Islet precursor cell (in vitro differentiated cells): ENCODE measurements around the gene SMIM27.
"Not testable (repeated sequence)": the region's sequence is repeated elsewhere in the genome, so short reads cannot be mapped to it uniquely, and the experiment has no call there.

Source experiments
- DNase-seq: peaks from one replicate; pipeline ENCODE4 v3.0.0-alpha.2; 2018

SMIM27 gene

GRCh38 chr9:32552172-32552872 lies at the start of gene SMIM27, which contains the start of gene TOPORS:
SMIM27 (plus strand) TSS chr9:32552327; CDS start chr9:32552435, 108 bp downstream.
TOPORS (minus strand) TSS chr9:32552586; CDS start chr9:32552436, 150 bp downstream.
- DNase-seq = peak; percentile 94

- DNase-seq = peak; percentile 81
These were observed 49.7 kb upstream of the SMIM27 start for GRCh38 chr9:32502464-32502863.

GRCh38 chr9:32503008-32503407 lies 49.1 kb upstream of the SMIM27 start:
- DNase-seq = no peak

- no peak for DNase-seq
These were observed 43.4 kb upstream of the SMIM27 start for GRCh38 chr9:32508728-32509127.

GRCh38 chr9:32516241-32516640 lies 35.9 kb upstream of the SMIM27 start:
- DNase-seq = no peak

GRCh38 chr9:32518276-32518675 lies 33.9 kb upstream of the SMIM27 start:
- DNase-seq = no peak

- DNase-seq = no peak
These were observed 28.2 kb upstream of the SMIM27 start for GRCh38 chr9:32523910-32524309.

GRCh38 chr9:32524558-32524891 lies 27.6 kb upstream of the SMIM27 start:
- not testable (repeated sequence) for DNase-seq

GRCh38 chr9:32524892-32525708 lies 27.0 kb upstream of the SMIM27 start:
- no peak for DNase-seq

- no peak for DNase-seq
These were observed 26.5 kb upstream of the SMIM27 start for GRCh38 chr9:32525709-32526030.

GRCh38 chr9:32526041-32526706 lies 26.0 kb upstream of the SMIM27 start, which contains the start of gene RIGI:
RIGI (minus strand) TSS chr9:32526196; CDS start chr9:32526166, 30 bp downstream.
- peak; percentile 88 for DNase-seq

GRCh38 chr9:32526707-32527048 lies 25.4 kb upstream of the SMIM27 start:
- DNase-seq = no peak

GRCh38 chr9:32533336-32533735 lies 18.8 kb upstream of the SMIM27 start:
- DNase-seq = no peak

GRCh38 chr9:32533816-32534215 lies 18.3 kb upstream of the SMIM27 start:
- DNase-seq = no peak

- no peak for DNase-seq
These were observed 9.1 kb upstream of the SMIM27 start for GRCh38 chr9:32543047-32543446.

GRCh38 chr9:32545884-32546283 lies 6.2 kb upstream of the SMIM27 start:
- no peak for DNase-seq

- not testable (repeated sequence) for DNase-seq
These were observed 3.9 kb upstream of the SMIM27 start for GRCh38 chr9:32548213-32548612.

GRCh38 chr9:32550150-32550561 lies 2.0 kb upstream of the SMIM27 start:
- no peak for DNase-seq

- peak; percentile 99 for DNase-seq
These were observed 1.4 kb upstream of the SMIM27 start for GRCh38 chr9:32550562-32551275.

- no peak for DNase-seq
These were observed 663 bp upstream of the SMIM27 start for GRCh38 chr9:32551276-32552051.

- DNase-seq = no peak
These were observed 2.0 kb downstream of the SMIM27 start for GRCh38 chr9:32554107-32554506.

- DNase-seq = no peak
These were observed 2.5 kb downstream of the SMIM27 start for GRCh38 chr9:32554591-32554990.
